OCI-LY3 (cell line): Measurements from ENCODE around the gene SORCS3.

ENCODE experiments used
- EZH2phosphoT487 ChIP-seq: fragments of 200-600 bp; shearing (Covaris generic); IDR thresholded peaks from 2 replicates; pipeline ENCODE4 v1.6.1; 2018; ENCODE audit warnings: antibody characterized with exemption, mixed run types, low read depth
- TF ChIP-seq, protein P1 (sequence below): fragments of 200-600, 300-600 bp; sonication (generic); IDR thresholded peaks from 2 replicates; pipeline ENCODE4 v1.5.1; 2014; ENCODE audit warnings: antibody characterized with exemption, low read length, low read depth

DNA sequence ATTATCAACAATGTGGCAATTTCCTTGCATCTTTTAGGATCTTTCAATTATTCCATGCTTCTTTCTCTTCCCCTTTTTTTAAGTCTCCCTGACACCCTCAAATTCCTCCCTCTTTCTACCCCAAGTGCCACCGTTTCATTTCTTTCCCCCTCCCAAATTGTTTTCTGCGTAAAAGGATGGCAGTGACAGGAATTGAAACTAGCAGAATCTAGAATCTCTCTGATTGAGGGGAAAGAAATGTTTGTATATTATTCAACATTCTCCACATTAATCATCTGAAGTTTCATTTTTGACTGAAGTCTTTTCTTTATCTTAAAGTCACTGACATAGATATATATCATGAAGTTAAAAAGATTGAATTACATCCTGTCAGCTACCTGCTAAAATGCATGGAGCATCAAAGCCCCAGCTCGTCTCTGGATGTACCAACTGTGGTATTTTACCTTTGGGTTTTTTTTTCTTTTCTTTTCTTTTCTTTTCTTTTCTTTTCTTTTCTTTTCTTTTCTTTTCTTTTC, 633.5 kb downstream of the SORCS3 start:
- TF ChIP-seq, protein P1, sequence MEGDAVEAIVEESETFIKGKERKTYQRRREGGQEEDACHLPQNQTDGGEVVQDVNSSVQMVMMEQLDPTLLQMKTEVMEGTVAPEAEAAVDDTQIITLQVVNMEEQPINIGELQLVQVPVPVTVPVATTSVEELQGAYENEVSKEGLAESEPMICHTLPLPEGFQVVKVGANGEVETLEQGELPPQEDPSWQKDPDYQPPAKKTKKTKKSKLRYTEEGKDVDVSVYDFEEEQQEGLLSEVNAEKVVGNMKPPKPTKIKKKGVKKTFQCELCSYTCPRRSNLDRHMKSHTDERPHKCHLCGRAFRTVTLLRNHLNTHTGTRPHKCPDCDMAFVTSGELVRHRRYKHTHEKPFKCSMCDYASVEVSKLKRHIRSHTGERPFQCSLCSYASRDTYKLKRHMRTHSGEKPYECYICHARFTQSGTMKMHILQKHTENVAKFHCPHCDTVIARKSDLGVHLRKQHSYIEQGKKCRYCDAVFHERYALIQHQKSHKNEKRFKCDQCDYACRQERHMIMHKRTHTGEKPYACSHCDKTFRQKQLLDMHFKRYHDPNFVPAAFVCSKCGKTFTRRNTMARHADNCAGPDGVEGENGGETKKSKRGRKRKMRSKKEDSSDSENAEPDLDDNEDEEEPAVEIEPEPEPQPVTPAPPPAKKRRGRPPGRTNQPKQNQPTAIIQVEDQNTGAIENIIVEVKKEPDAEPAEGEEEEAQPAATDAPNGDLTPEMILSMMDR: no peak
- no peak for TF ChIP-seq EZH2phosphoT487
